B cell (primary cell): ENCODE measurements around the gene FAF1. TPM values are rescaled to one million over a fixed set of nuclear protein-coding genes. Genes with fewer than 3 reads are reported as not detected.

Experiments
- ATAC-seq: fragments of 200-7000 bp; cut with Tn5 transposase; one replicate; pipeline ENCODE4 v1.10.0; 2021; ENCODE audit warnings: low read depth, mild to moderate bottlenecking, moderate number of reproducible peaks, moderate library complexity
- CTCF ChIA-PET: fragments of 350-600 bp; sonication (Branson Sonifier 250); formaldehyde crosslinking; loops from one replicate; lab custom pipeline; 2021; ENCODE audit warnings: antibody characterized with exemption, inconsistent platforms; lab: Charles Lee
- POLR2A ChIA-PET: fragments of 350-600 bp; sonication (Branson Sonifier 250); formaldehyde crosslinking; loops from one replicate; lab custom pipeline; 2021; ENCODE audit warnings: antibody characterized with exemption; lab: Charles Lee
- DNase-seq: peaks from one replicate; pipeline ENCODE4 v3.0.0; 2013
- H2AFZ ChIP-seq: 2 replicates; pipeline ENCODE4 v1.6.1; 2012; ENCODE audit warnings: mild to moderate bottlenecking, low read depth, low read length; ENCODE audit not compliant: insufficient read depth, poor library complexity, severe bottlenecking
- H3K27ac ChIP-seq, 2 donors: 1 replicate in 1 of 2; 2 replicates in 1 of 2; pipeline ENCODE4 v1.5.1; 2012 to 2013; ENCODE audit warnings: low read length in 2 of 2, mild to moderate bottlenecking in 2 of 2, moderate library complexity in 1 of 2
- H3K27me3 ChIP-seq, 4 experiments: fragments of 200-600 bp in 1 of 4; sonication (generic) in 1 of 4; replicated peaks in 1 of 4; 1 replicate in 2 of 4; 2 replicates in 2 of 4; pipeline versions ENCODE4 v1.6.1 to v1.7.0; 2013 to 2016; ENCODE audit warnings: low read length in 3 of 4, mild to moderate bottlenecking in 2 of 4, mixed read lengths in 1 of 4, moderate library complexity in 1 of 4; ENCODE audit not compliant: insufficient read depth in 4 of 4, control insufficient read depth in 3 of 4; ENCODE audit errors: control extremely low read depth in 1 of 4
- H3K36me3 ChIP-seq, 2 experiments: replicated peaks in 1 of 2; 1 replicate in 1 of 2; 2 replicates in 1 of 2; pipeline versions ENCODE4 v1.6.1 to v1.7.1; 2013; ENCODE audit warnings: low read length in 1 of 2; ENCODE audit not compliant: insufficient read depth in 2 of 2, control insufficient read depth in 1 of 2; ENCODE audit errors: control extremely low read depth in 1 of 2, extremely low read depth in 1 of 2
- H3K4me1 ChIP-seq, 2 donors: fragments of 200-600 bp in 1 of 2; sonication (generic) in 1 of 2; 1 replicate in 1 of 2; 2 replicates in 1 of 2; pipeline versions ENCODE4 v1.5.1 to v1.6.1; 2013 to 2017; ENCODE audit warnings: low read length in 2 of 2; ENCODE audit not compliant: control insufficient read depth in 2 of 2, insufficient read depth in 2 of 2
- H3K4me2 ChIP-seq: replicated peaks from 2 replicates; pipeline ENCODE3; 2012; ENCODE audit warnings: mild to moderate bottlenecking, low read depth, low read length; ENCODE audit not compliant: poor library complexity, severe bottlenecking
- H3K4me3 ChIP-seq, 5 experiments: fragments of 200-600 bp in 1 of 5; sonication (generic) in 1 of 5; 1 replicate in 3 of 5; 2 replicates in 2 of 5; pipeline versions ENCODE4 v1.5.1 to v1.7.0; 2011 to 2016; ENCODE audit warnings: low read length in 4 of 5, mild to moderate bottlenecking in 4 of 5, low read depth in 2 of 5, control low read depth in 1 of 5, moderate library complexity in 1 of 5; ENCODE audit not compliant: insufficient read depth in 1 of 5; ENCODE audit errors: control extremely low read depth in 1 of 5, extremely low read depth in 1 of 5
- H3K79me2 ChIP-seq: fragments of 200-600 bp; sonication (generic); one replicate; pipeline ENCODE4 v1.6.0; 2016; ENCODE audit warnings: low read length; ENCODE audit not compliant: control insufficient read depth, insufficient read depth
- H3K9ac ChIP-seq: fragments of 200-600 bp; sonication (generic); 2 replicates; pipeline ENCODE4 v1.6.1; 2017; ENCODE audit warnings: mild to moderate bottlenecking, low read length, moderate library complexity
- H3K9me3 ChIP-seq, 3 donors: one replicate each; pipeline versions ENCODE4 v1.6.1 to v1.7.1; 2013; ENCODE audit warnings: low read length in 2 of 3; ENCODE audit not compliant: control insufficient read depth in 2 of 3, insufficient read depth in 1 of 3; ENCODE audit errors: control extremely low read depth in 1 of 3
- H4K20me1 ChIP-seq: 2 replicates; pipeline ENCODE4 v1.6.0; 2012; ENCODE audit warnings: mild to moderate bottlenecking, low read length; ENCODE audit not compliant: insufficient read depth, control insufficient read depth, poor library complexity, severe bottlenecking
- H3K27ac Mint-ChIP-seq: one replicate; pipeline ENCODE4 v1.8.0; 2021; ENCODE audit warnings: mixed read lengths
- H3K27me3 Mint-ChIP-seq: one replicate; pipeline ENCODE4 v1.8.0; 2021; ENCODE audit warnings: mixed read lengths
- H3K4me1 Mint-ChIP-seq: one replicate; pipeline ENCODE4 v1.8.0; 2021; ENCODE audit warnings: mixed read lengths
- H3K4me3 Mint-ChIP-seq: one replicate; pipeline ENCODE4 v1.8.0; 2021; ENCODE audit warnings: mixed read lengths
- H3K9me3 Mint-ChIP-seq: one replicate; pipeline ENCODE4 v1.8.0; 2022; ENCODE audit warnings: mixed read lengths; ENCODE audit not compliant: insufficient read depth
- CTCF ChIP-seq: fragments of 200-600 bp; IDR thresholded peaks from one replicate; pipeline ENCODE4 v1.8.0; 2022; ENCODE audit warnings: antibody characterized with exemption, mild to moderate bottlenecking
- EZH2 ChIP-seq: IDR thresholded peaks from 2 replicates; pipeline ENCODE4 v1.6.1; 2012; ENCODE audit warnings: borderline replicate concordance, low read depth, mild to moderate bottlenecking, moderate library complexity, low read length; ENCODE audit not compliant: insufficient read depth, poor library complexity, severe bottlenecking
- WGBS: methylation state at CpG from one replicate; pipeline ENCODE4 v1.1.5; 2013; ENCODE audit warnings: missing lambda C conversion rate; ENCODE audit not compliant: insufficient coverage; 5-methylcytosine and 5-hydroxymethylcytosine counted together
- intact Hi-C: fragments of 100-400 bp; cut with micrococcal nuclease; formaldehyde crosslinking; loops from one replicate; pipeline ENCODE4 v1.10.0; 2022
- polyA plus RNA-seq: library from polyadenylated mRNA; depleted of rRNA; stranded (reverse); fragments of >200 nt; gene quantifications from 2 replicates; pipeline ENCODE4 v1.2.3, GENCODE V29; 2012
- total RNA-seq, 2 donors: library from RNA; stranded (reverse); fragments of 120-200 nt in 1 of 2; gene quantifications; 1 replicate in 1 of 2; 2 replicates in 1 of 2; pipeline versions ENCODE4 v1.2.3 to v1.2.4, GENCODE V29; 2013 to 2022

Gene FAF1
- total and polyA plus RNA-seq, 2 donors (not counting 1 experiment from before 2014, with no cell fraction given), result 10.1 to 58.4 TPM

DNA sequence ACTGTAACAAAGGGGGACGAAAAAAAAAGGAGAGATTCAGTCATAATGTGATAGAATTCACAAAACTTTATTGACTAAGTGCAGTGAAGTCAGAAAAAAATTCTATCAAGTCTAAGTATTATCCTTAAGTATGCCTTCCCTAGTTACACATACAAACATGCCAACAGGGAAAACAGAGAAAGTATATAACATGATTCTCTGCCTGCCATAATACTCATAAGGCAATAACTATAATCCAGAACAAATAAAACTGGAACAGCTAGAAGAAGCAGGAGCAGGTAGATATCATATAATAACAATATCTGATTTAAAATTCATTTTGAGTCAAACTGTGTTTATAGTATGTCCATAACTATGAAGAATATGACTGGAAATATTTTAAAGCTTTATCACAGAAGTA lies 184.3 kb downstream of the FAF1 start:
- POLR2A ChIA-PET, result no interaction called here
- intact Hi-C loops, result loop anchor here (1.0 to 2.0 kb wide), 2 partner anchors 97 to 270 kb away; no protein-coding TSS in a partner anchor

More for the DNA sequence above, 184.3 kb downstream of the FAF1 start:
- CTCF ChIA-PET, result interaction anchor here (0.6 to 8.1 kb wide), 14 partner anchors 9 to 521 kb away, joined by 3 to 225 read pairs (median 10); partner anchors contain the start of gene CDKN2C
- ATAC-seq, result no peak
- no peaks in the 10 kb centered on the region for H4K20me1 ChIP-seq
- no peak overlapping the region for H3K4me3 Mint-ChIP-seq
- no peak overlapping the region for H3K9ac ChIP-seq
- H3K27ac Mint-ChIP-seq, result no peak overlapping the region
- H3K27me3 ChIP-seq, result no peaks in the 10 kb centered on the region
- H2AFZ ChIP-seq, result no peak overlapping the region
- no peak for TF ChIP-seq CTCF
- TF ChIP-seq EZH2, result no peak
- H3K4me2 ChIP-seq, result no peak overlapping the region
- no peaks in the 10 kb centered on the region for H3K27me3 Mint-ChIP-seq
- H3K4me1 Mint-ChIP-seq, result peaks cover 14% of the 10 kb centered on the region
- DNase-seq, result no peak
- WGBS, result no CpG with 5 or more reads among the region's 1 CpG
- H3K79me2 ChIP-seq, result peaks cover 8% of the 10 kb centered on the region
- no peaks in the 10 kb centered on the region for H3K9me3 ChIP-seq
- H3K36me3 ChIP-seq, result no peaks in the 10 kb centered on the region
- H3K4me3 ChIP-seq, result no peak overlapping the region
- no peak overlapping the region for H3K27ac ChIP-seq
- no peaks in the 10 kb centered on the region for H3K9me3 Mint-ChIP-seq
- peaks cover 8 to 10% of the 10 kb centered on the region in 2 donors for H3K4me1 ChIP-seq
